TTC549 (cell line): Measurements from ENCODE around the gene KLHDC8B.
"Not testable (repeated sequence)": the region's sequence is repeated elsewhere in the genome, so short reads cannot be mapped to it uniquely, and the experiment has no call there.

Experiments used
- FAIRE-seq: peaks from 2 replicates; lab custom pipeline; 2012; peaks lifted over from hg19 to GRCh38; lab: Jason Lieb, UNC

Gene KLHDC8B

DNA sequence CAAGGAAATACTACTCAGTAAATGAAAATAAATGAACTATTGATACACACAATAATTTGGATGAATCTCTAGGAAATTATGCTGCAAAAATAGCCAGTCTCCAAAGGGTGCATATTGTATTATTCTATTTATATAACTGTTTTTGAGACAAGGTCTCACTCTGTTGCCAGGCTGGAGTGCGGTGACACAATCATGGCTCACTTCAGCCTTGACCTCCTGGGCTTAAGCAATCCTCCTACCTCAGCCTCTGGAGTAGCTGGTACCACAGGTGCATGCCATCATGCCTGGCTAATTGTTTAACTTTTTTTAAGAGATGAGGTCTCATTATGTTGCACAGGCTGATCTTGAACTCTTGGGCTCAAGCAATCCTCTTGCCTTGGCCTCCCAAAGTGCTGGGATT lies 12.5 kb downstream of the KLHDC8B start:
- FAIRE-seq, result no peak

DNA sequence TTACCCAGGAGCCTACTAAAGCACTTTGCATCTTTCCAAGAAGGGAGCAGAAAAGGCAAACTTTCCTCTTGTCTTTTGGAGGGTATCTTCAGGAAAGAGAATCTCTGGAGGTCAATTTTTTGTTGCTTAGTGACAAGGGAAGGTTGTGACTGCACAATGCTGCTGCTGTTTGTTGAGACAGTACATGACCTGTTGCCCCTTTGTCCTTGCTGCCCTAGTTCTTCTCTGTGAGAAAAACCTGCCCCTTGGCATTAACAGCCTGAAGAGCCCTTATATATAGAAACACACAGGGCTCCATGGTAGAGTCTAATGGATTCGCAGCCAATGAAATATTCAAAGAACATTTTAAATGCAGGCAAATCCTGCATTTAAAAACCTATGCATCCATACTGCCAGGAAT lies 20.3 kb downstream of the KLHDC8B start:
- no peak for FAIRE-seq

DNA sequence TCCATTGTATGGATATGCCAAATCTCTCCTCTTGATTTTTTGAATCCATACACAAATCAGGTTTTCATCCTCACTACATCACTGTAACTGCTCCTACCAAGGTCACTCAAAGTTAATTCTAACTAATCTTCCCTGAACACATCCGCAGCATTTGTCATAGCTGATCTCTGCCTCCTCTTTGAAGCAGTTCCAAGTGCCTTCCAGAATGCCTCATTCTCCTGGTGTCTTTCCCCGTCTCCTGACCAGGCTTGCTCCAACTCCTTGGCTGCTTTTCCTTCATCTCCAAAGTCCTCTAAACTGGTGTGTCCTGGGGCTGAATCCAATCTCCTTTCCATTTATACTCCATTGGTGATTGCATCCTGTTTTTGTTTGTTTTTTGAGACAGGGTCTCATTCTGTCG lies 26.8 kb downstream of the KLHDC8B start:
- FAIRE-seq, result no peak

DNA sequence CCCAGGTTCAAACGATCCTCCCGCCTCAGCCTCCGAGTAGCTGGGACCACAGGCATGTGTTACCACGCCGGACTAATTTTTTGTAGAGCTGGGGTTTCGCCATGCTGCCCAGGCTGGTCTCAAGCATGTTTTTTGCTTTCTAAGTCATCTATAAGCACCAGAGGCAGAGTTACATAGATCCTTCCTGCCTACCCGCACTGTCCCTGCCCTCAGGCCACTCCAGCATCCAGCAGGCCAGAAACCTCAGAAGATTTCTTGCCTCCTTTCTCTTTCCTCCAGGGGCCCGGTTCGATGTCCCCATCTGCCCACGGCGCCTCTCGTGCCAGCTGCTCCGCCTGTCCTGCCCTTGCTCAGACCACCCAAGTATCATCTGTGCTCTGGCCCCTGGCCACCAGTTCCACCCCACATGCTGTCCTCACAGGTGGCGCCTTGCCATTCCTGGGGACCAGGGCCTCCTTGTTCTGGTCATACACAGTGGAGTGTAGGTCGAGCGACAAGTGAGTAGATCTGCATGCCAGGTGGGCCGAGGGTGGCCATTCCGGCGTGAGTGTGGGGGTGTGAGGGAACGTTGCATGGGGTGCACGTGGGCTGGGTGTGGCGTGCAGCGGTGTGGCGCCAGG lies 27.3 kb downstream of the KLHDC8B start:
- FAIRE-seq, result no peak

DNA sequence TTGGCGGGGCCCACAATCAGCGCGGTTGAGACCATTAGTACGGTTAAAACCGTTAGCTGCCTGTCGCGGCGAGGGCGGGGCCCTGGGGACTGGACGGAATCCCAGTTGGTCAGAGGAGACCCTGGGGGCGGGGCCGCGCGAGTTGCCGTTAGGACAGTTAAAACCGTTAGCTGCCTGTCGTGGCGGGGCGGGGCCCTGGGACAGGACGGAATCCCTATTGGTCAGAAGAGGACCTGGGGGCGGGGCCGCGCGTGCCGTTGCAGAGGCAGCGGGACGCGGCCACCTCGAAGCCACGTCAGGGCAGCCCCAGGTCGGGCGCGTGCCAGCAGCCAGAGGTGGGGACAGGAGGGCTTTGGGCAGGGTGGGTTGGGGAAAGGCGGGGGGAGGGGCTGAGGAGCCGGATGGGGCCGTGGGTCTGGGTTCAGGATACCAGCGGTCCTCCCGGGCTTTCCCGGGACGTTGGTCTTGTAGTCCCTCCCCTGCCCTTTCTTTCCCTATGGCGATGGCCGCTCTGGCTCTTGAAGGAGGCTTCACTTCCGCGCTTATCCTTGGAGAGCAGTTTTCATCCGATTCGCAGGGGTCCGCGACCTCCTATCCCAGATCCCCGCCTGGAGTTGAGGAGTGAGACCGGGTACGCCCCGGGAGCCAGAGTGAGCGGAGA lies 28.0 kb downstream of the KLHDC8B start:
- no peak for FAIRE-seq

DNA sequence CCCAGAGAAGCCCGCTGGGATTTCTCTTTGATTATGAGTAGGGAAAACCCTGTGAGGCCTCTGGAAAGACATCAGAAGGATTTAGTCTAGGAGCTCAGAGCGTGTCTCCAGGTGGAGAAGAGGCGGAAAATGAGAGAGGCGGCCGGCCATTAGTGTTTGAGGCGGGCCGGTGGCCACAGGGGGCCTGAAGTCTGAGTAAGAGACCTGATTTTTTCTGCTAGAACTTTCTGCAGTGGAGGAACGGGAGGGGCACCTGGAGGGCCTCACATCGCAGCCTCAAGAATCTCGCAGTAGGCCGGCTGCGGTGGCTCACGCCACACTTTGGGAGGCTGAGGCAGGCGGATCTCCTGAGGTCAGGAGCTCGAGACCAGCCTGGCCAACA lies 28.5 kb downstream of the KLHDC8B start:
- FAIRE-seq, result no peak

DNA sequence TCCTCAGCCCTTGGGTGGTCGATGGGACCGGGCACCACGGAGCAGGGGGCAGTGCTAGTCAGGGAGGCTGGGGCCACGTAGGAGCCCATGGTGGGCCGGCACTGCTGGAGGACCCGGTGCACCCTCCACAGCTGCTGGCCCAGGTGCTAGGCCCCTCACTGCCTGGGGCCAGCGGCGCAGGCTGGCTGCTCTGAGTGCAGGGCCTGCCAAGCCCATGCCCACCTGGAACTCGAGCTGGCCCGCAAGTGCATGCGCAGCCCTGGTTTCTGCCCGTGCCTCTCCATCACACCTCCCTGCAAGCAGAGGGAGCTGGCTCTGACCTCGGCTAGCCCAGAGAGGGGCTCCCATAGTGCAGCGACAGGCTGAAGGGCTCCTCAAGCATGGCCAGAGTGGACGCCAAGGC lies 42.1 kb downstream of the KLHDC8B start:
- no peak for FAIRE-seq

DNA sequence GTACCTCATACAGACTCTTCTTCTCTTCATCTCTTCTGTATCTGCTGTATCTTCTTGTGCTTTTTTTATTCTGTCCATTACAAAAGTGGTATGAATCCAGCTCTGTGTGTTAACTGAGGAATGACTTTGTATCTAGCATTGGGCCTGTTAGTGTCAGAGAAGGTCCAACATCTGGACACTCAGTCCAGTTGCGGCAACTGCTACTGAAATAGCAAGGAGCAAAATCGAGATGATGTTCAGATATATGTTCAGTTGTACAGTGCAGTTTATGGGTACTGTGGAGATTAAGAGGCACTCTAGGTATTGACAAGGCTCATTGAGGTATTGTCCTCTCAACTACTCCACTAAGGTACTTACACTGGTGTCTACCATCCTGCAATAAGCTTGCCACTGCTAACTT lies 42.6 kb downstream of the KLHDC8B start:
- FAIRE-seq, result no peak

DNA sequence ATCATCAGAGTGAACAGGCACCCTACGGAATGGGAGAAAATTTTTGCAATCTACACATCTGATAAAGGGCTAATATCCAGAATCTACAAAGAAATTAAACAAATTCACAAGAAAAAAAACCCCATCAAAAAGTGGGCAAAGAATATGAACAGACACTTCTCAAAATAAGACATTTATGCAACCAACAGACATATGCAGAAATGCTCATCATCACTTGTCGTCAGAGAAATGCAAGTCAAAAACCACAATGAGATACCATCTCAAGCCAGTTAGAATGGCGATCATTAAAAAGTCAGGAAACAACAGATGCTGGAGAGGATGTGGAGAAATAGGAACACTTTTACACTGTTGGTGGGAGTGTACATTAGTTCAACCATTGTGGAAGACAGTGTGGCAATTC lies 45.3 kb downstream of the KLHDC8B start:
- FAIRE-seq, result not testable (repeated sequence)

DNA sequence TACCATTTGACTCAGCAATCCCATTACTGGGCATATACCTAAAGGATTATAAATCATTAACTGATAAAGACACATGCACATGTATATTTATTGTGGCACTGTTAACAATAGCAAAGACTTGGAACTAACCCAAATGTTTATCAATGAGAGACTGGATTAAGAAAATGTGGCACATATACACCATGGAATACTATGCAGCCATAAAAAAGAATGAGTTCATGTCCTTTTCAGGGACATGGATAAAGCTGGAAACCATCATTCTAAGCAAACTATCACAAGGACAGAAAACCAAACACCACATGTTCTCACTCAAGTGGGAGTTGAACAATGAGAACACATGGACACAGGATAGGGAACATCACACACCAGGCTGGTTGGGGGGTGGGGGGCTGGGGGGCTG lies 45.7 kb downstream of the KLHDC8B start:
- not testable (repeated sequence) for FAIRE-seq

DNA sequence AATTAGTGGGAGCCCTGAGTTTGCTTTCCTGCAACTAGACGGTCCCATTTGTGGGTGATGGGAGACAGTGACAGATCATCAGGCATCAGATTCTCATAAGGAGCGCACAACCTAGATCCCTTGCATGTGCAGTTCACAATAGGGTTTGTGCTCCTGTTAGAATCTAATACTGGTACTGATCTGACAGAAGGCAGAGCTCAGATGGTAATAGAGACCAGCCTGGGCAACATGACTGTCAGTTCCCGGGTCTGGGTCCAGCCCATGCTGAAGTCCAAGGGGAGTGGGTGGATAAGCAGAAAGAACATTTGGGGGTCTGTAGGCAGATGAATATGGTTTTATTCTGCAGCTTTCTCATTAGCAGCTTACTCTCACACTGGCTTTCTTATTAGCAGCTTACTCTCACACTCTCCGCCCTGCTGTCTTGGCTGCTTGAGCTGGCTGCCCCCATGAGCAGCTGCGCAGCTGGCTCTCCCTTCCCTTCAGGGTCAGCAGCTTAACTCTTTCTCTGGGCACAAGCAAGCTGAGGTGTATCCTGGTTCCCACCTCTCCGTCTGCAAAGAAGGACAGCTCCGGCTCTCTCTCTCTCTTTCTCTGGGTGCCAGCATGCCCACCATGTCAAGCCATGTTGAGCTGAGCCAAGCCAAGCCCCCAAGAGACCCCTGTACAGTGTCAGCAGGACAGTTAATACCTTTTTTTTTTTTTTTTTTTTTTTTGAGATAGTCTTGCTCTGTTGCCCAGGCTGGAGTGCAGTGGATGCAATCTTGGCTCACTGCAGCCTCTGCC lies 46.5 kb downstream of the KLHDC8B start:
- FAIRE-seq, result no peak

DNA sequence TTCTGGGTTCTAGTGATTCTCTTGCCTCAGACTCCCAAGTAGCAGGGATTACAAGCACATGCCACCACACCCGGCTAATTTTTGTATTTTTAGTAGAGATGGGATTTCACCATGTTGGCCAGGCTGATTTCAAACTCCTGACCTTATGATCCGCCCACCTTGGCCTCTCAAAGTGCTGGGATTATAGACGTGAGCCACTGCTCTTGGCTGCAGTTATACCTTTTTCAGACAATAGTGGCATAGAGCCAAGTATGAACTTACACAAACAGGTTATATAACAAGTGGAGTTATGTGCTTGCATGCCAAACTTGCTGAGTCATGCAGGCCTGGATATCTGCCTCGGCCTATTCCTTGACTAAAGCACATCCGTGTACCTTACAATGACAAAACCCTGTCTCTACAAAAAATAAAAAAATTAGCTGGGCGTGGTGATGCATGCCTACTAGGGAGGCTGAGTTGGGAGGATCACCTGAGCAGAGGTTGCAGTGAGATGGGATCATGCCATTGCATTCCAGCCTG lies 47.1 kb downstream of the KLHDC8B start:
- not testable (repeated sequence) for FAIRE-seq

DNA sequence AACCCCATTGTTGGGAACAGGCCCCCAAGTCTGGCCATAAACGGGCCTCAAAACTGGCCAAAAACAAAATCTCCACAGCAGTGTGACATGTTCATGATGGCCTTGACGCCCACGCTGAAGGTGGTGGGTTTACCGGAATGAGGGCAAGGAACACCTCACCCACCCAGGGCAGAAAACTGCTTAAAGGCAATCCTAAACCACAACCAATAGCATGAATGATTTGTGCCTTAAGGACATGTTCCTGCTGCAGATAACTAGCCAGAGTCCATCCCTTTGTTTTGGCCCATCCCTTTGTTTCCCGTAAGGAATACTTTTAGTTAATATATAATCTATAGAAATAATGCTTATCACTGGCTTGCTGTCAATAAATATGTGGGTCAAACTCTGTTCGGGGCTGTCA lies 47.7 kb downstream of the KLHDC8B start:
- FAIRE-seq, result no peak

DNA sequence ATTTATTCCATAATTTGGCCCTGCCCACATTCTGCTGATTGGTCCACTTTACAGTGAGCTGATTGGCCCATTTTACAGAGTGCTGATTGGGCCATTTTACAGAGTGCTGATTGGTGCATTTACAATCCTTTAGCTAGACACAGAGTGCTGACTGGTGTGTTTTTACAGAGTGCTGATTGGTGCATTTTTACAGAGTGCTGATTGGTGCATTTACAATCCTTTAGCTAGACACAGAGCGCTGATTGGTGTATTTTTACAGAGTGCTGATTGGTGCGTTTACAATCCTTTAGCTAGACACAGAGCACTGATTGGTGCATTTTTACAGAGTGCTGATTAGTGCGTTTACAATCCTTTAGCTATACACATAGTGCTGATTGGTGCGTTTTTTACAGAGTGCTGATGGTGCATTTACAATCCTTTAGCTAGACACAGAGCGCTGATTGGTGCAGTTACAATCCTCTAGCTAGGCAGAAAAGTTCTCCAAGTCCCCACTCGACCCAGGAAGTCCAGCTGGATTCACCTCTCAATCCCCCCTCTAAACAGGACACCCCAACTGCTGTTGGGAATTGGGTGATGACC lies 49.7 kb downstream of the KLHDC8B start:
- not testable (repeated sequence) for FAIRE-seq

DNA sequence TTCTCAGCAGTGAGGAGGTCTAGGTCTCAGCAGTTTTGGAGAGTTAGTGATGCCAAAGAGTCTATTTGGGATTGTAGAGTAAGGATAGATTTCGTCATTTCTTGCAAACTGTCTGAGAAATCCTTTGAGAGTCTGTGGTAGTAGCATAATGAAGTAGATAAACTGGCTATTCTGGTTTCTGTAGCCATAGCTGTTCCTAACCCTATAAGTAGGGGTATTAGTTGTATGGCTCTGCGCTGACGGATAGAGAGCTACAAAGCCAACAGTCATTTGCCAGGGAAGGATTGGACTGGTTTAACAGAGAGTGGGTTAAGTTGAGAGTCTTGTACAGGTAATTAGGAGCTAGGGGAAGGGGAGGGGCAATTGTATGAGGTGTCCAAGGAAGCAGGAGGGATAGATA lies 50.6 kb downstream of the KLHDC8B start:
- no peak for FAIRE-seq
